Neural cell (in vitro differentiated cells): ENCODE data around the gene CHD1.

Experiments
- CTCF ChIP-seq: fragments of 450-650 bp; IDR thresholded peaks from 2 replicates; pipeline ENCODE4 v1.5.1; 2014; ENCODE audit warnings: antibody characterized with exemption, mild to moderate bottlenecking, moderate library complexity; ENCODE audit not compliant: poor library complexity, severe bottlenecking
- EP300 ChIP-seq: fragments of 450-650 bp; conservative IDR thresholded peaks from 2 replicates; pipeline ENCODE4 v1.6.1; 2014; ENCODE audit warnings: antibody characterized with exemption, mild to moderate bottlenecking, moderate library complexity; ENCODE audit not compliant: poor library complexity, severe bottlenecking
- EZH2 ChIP-seq: fragments of 200-600, 300-800 bp; shearing (Covaris generic), sonication (generic); IDR thresholded peaks from 2 replicates; pipeline ENCODE4 v1.6.1; 2014; ENCODE audit warnings: antibody characterized with exemption, low read length, borderline replicate concordance, mild to moderate bottlenecking; ENCODE audit not compliant: insufficient read depth, poor library complexity, severe bottlenecking
- MXI1 ChIP-seq: fragments of 450-650 bp; conservative IDR thresholded peaks from 2 replicates; pipeline ENCODE4 v1.6.1; 2014; ENCODE audit warnings: antibody characterized with exemption, mild to moderate bottlenecking; ENCODE audit not compliant: poor library complexity, severe bottlenecking
- POLR2AphosphoS5 ChIP-seq: IDR thresholded peaks from 2 replicates; pipeline ENCODE4 v1.6.1; 2012
- RAD21 ChIP-seq: fragments of 450-650 bp; conservative IDR thresholded peaks from 2 replicates; pipeline ENCODE4 v1.6.1; 2014; ENCODE audit warnings: antibody characterized with exemption, mild to moderate bottlenecking, moderate library complexity
- SMC3 ChIP-seq: fragments of 450-650 bp; conservative IDR thresholded peaks from 2 replicates; pipeline ENCODE4 v1.6.1; 2014; ENCODE audit warnings: antibody characterized with exemption, mild to moderate bottlenecking, moderate library complexity; ENCODE audit not compliant: poor library complexity
- TAF1 ChIP-seq: IDR thresholded peaks from 2 replicates; pipeline ENCODE4 v1.6.1; 2012; ENCODE audit warnings: low read depth
- TF ChIP-seq, protein P1 (sequence below): IDR thresholded peaks from 2 replicates; pipeline ENCODE4 v1.6.1; 2012; ENCODE audit warnings: borderline replicate concordance

DNA sequence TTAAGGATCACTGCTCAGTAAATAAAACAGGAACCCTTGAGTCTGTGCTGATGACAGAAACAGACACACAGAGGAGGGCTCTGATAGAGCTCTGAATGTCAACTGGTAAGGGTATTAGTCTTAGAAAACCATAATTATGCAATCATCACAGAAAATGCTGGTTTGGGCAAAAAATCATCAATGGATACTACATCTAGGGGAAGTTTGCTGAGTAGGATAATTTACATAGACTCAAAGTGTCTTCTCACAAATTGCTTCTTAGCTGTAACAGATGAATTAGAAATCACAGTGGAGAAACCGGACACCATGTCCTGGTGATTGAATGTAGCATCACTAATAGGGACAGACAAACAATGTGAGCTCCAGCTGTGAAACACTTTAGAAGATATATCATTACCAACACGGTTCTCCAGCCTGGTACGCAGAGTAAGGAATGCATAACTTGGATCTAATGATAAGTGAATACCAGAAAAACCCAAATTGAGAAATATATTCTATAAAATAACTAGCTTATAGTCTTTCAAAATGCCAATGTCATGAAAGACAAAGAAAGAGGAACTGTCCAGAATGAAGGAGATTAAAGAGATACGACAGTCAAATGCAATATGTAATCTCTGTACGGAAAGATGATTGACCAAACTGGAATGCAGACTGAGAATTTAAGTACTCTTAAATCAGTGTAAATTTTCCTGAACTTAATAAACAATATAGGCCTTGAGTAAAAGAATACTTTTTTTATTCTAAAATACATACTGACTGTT, 17.3 kb downstream of the CHD1 start:
- TF ChIP-seq CTCF (no peak), EP300 (no peak), EZH2 (no peak), POLR2AphosphoS5 (no peak), TAF1 (no peak), RAD21 (no peak), SMC3 (no peak), MXI1 (no peak)
- TF ChIP-seq, protein P1, sequence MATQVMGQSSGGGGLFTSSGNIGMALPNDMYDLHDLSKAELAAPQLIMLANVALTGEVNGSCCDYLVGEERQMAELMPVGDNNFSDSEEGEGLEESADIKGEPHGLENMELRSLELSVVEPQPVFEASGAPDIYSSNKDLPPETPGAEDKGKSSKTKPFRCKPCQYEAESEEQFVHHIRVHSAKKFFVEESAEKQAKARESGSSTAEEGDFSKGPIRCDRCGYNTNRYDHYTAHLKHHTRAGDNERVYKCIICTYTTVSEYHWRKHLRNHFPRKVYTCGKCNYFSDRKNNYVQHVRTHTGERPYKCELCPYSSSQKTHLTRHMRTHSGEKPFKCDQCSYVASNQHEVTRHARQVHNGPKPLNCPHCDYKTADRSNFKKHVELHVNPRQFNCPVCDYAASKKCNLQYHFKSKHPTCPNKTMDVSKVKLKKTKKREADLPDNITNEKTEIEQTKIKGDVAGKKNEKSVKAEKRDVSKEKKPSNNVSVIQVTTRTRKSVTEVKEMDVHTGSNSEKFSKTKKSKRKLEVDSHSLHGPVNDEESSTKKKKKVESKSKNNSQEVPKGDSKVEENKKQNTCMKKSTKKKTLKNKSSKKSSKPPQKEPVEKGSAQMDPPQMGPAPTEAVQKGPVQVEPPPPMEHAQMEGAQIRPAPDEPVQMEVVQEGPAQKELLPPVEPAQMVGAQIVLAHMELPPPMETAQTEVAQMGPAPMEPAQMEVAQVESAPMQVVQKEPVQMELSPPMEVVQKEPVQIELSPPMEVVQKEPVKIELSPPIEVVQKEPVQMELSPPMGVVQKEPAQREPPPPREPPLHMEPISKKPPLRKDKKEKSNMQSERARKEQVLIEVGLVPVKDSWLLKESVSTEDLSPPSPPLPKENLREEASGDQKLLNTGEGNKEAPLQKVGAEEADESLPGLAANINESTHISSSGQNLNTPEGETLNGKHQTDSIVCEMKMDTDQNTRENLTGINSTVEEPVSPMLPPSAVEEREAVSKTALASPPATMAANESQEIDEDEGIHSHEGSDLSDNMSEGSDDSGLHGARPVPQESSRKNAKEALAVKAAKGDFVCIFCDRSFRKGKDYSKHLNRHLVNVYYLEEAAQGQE, result no peak
